ENCODE data around the gene ABCA13. TPM values are rescaled to one million over a fixed set of nuclear protein-coding genes. Genes with fewer than 3 reads are reported as not detected.

Gene ABCA13
- polyA plus RNA-seq, 5 donors: 0.64 to 2.2 (median 1.4) TPM

DNA sequence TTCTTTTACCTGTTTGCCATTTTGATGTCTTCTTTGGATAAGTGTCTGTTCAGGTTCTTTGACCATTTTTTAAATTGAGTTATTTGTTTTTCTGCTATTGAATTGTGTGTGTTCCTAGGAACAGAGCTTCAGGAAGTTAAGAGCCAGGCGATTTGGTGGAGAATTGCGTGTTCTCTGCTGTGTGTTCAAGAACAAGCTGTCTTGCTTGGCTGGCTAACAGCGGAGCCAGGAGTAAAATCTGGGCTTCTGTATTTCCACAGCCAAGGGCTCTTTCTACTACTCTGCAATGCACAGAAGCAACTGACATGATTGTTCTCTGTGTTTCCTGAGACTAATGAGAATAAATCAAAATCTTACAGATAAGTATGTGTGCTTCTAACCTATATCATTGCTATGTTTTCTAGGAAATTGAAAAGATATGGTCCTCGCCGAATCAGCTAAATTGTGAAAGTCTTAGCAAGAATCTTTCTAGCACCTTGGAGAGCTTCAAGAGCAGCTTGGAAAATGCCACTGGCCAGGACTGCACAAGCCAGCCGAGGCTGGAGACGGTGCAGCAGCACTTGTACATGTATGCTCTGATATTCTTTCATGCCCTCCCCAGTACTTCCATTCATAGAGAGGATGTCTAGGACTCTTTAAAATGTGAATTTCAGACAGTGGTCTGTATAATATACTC, 124.2 kb downstream of the ABCA13 start:
- DNase-seq: no peak

DNA sequence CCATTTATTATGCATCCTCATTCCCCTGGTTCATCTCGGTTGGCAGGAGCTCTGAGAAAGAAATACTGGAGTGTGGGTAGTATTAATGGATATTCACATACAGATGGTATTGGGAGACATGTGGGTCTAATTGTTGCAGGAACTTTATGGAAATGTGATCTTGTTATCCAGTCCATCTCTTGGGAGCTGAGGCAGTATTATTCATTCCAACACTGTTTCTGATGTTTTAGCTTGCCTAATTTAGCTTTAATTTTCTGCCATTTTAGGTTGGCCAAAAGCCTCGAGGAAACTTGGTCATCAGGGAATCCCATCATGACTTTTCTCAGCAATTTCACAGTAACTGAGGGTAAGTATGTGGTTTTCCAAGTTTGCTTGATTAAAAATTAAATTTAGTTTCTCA, 125.7 kb downstream of the ABCA13 start:
- no peak for DNase-seq

DNA sequence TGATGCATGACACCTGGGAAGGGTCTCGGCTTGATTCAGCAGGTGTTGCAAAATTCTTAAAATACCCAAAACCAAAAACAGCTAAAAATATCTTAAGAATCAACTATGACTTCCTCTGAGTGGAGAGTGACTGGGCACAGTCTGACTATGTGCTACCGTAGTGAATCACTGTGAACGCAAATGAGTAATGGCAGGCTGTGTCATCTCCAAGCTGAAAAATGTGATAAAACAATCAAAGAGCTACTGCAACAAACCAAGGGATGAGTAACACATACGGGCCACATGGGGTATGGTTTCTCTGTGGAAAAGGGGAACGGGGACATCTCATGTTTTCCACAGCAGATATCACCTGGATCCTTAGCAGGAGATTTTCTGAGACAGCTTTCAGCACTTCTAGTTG, 127.5 kb downstream of the ABCA13 start:
- DNase-seq: no peak

DNA sequence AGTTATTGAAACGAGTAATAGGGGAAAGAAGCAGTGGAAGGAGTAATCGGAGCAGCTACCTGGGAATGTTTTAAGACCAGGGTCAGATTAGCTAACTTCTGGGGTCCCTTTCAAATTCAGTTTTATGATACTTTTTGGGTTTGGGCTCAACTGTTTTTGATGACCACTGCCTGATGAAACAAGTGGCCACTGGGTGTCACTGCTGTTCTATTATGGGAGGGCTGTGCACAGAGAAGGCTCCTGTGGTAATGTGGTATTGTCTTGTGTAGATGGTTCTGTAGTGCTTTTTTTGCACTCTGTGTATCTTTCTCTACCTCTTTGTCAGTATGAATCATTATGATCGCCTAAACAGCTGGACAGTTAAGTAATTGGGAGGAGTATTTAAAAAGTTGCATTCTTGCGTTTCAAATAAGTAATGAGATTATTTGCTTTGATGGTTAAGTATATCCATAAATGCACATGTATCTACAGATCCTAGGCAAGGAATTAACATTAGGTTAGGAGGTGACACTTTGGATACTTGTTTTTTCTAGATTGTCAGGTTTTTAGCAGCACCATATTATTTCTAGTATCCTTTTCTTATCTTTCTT, 128.4 kb downstream of the ABCA13 start:
- DNase-seq: peak; percentile 27 to 55

DNA sequence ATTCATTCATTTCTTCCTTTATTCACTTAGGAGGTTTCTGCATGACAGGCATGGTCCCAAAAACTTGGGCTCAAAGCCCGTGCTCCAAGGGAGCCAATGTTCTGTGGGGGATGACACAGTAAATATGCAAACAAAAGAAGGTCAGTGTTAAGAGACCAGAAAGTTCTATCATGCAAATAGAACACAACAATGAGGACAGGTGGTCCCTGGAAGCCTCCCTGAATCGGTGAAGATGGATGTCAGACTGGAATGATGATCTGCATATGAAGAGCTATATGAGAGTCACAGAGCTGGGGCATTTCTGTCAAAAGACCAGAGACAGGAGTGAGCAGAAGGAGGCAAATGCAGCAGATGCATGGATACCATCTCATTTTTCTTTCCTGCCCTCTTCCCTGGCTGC, 129.0 kb downstream of the ABCA13 start:
- DNase-seq: no peak

DNA sequence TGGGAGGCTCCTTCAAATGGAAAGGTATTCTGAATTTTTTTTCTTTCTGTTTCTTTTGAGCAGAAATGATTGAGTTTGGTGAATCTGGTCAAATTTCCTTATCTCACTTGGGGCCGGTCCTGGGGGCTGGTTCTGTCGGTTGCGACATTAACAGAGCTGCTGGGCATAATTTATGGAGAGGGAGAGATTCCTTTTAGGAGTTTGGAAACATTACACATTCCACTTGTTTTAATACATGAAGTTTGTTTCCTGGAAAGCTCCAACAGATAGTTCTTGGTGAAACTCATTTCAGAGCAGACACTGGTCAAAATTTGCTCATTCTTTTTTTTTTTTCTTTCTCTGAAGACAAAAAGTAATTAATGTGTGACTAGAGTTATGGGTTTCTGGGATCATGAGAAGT, 129.9 kb downstream of the ABCA13 start:
- DNase-seq: no peak

DNA sequence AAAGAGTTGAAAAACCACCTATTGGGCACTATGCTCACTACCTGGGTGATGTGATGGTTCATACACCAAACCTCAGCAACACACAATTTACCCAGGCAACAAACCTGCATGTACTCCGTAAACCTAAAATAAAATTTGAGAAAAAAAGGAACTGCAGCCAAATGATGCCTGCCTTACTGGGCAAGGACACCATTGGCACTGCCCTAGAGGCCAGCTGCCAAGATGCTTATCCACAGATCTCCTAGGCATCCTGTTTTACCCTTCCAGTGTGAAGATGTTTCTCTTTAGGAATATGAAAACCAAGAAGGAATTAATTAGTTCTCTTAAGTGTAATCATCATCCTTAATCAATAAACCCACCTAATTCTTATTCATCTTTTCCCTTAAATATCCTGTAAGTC, 133.4 kb downstream of the ABCA13 start:
- no peak for DNase-seq

DNA sequence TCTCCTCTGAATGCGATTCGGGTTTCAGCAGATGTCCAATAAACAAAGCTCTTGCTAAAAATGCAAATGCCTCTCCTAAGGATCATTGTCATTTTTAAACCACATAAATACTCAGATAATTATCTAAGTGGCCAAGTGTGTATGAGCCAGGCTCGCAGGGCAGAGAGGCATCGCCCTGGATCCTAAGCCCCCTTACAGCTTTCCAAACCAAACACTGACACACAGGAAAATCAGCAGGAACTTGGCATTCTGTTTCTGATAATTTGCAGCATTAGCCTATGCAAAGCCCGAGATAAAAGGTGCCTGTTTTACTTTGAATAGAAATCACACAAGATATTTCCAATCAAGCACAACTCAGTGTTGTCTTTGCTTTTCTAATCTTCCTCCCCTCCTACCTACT, 134.4 kb downstream of the ABCA13 start:
- no peak for DNase-seq

DNA sequence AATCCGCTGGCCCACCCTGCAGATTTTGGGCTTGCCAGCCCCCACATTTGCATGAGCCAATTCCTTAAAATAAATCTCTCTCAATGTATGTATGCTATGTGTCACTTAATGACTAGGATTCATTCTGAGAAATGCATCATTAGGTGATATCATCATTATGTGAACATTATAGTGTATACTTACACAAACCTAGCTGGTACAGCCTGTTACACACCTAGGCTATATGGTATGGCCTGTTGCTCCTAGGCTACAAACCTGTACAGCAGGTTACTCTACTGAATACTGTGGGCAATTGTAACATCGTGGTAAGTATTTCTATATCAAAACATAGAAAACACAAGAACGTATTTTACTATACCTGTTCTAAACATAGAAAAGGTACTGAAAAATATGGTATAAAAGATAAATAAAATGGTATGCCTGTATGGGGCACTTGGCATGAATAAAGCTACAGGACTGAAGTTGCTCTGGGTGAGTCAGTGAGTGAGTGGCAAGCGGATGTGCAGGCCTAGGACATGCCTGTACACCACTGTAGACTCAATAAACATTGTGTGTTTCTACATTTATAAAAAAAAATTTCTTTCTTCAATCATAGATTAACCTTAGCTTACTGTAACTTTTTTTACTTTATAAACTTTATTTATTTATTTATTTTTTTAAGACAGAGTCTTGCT, 135.9 kb downstream of the ABCA13 start:
- DNase-seq: no peak

DNA sequence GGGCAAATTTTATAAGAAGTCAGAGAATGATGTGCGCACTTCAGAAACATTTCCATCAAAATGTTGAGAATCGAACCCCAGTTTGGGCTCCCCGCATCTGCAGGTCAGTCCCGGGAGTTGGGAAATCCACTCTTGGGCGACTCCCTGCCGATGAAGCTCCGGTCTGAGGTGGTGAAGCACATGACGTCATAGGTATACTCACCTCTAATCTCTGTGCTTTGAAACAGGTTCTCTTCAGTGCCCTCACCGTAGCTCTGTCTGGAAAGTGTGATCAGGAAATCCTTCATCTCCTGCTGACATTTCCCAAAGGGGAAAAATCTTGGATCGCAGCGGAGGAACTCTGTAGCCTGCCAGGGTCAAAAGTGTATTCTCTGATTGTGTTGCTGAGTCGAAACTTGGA, 138.5 kb downstream of the ABCA13 start:
- no peak for DNase-seq

DNA sequence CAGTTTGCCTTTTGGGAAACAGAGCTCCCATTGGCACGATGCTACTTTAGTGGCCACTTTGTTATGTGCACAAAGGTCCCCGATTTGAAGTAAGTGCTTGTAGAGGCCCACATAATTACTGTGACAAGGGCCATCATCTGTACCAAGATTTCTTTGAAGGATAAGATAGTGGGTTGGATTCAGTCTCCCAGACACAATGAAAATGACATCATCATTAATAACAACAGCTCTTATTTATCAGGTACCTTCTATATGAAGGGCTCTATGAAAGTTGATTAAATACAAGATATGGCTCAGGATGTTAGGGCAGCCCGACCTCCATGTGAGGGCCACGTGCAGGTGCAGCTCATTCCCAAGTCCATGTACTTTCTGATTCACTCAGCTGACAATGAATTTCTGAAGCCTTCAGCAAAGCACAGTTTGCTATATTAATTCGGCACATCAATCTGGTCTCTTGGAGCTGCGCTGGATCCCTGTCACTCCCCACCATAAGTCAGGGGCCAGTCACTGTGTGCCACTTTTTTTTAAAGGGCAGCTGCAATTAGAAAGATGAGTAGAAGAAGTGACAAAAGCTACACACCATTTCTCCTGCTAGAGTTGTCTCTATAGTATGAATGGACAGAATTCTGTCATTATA, 140.3 kb downstream of the ABCA13 start:
- DNase-seq: no peak

DNA sequence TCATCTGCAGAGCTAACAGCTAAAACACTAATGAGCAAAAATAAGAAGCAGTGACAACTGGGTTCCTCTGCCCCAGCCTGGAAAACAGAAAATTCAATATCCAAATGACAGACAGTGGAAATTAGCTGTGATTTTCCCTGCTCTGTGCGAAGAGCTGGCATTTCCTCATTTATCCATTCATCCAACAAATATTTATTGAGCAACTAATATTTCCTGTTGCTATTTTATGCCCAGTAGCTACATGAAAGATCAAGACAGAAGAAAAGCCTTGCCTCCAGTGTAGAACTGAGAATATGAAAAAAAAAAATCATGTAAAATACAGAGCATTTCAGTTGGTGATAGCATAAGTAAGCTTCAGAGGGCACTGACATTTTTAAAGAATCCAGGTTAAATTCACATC, 140.9 kb downstream of the ABCA13 start:
- no peak for DNase-seq

DNA sequence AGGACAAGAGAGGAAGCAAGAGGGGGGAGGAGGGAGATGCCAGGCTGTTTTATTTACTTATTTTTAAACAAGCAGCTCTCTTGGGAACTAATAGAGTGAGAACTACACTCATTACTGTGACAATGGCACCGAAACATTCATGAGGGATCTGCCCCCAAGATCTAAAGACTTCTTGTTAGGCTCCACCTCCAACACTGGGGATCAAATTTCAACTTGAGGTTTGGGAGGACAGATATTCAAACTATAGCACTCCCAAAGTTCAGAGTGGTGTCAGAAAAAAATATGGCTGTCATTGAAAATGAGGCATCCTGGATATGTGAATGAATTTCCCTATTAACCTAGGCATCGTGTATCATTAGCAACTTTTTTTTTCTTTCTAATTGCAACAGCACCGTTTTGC, 145.5 kb downstream of the ABCA13 start:
- DNase-seq: no peak

DNA sequence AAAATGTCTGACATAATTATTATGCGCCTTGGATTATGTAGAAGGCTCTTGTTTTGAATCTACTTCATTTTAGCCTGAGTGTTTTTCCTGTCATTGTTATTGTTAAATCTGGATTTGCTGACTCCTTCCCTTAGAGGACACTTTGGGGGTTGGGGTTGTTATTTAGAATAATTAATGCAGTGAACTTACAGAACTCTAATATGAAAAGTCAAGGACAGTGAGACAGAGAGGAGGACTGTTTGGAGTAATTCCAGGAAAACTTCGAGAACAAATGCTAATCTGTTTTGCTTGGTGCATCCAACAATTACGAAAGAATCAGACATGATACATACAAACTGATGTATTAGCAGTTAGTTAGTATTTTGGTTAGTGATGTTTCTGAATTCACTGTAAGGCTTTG, 146.1 kb downstream of the ABCA13 start:
- no peak for DNase-seq

DNA sequence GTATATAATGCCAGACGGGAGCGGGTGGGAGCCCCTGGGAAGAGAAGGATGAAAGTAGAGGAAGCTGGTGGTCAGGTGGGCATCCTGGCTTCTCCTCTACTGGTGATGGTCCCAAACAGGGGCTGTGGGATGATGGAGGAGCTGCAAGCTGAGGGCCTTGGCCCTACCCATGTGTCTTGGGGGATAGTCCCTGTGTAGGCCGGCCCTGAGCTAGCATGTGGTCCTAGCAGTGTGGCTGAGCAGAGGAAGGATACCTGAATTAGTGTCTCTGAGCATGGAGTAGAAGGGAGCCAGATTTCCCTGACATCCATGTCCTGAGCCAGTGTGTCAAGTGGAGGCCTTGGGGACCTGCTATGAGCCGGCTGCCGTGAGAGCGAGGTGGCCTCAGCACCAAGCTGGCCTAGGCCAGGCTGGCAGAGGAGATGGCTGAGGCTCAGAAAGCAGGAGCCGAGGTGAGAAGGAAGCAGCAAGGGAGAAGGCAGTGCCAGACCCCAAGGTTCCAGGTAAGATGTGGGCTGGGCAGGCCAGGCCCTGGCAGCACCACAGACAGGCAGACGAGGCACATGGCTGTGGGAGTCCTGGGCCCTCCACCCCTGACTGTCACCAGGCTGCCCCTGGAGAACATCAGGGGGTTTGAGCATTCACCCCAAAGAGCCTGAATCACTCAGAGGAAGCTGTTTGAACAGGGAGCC, 150.2 kb downstream of the ABCA13 start:
- no peak for DNase-seq

DNA sequence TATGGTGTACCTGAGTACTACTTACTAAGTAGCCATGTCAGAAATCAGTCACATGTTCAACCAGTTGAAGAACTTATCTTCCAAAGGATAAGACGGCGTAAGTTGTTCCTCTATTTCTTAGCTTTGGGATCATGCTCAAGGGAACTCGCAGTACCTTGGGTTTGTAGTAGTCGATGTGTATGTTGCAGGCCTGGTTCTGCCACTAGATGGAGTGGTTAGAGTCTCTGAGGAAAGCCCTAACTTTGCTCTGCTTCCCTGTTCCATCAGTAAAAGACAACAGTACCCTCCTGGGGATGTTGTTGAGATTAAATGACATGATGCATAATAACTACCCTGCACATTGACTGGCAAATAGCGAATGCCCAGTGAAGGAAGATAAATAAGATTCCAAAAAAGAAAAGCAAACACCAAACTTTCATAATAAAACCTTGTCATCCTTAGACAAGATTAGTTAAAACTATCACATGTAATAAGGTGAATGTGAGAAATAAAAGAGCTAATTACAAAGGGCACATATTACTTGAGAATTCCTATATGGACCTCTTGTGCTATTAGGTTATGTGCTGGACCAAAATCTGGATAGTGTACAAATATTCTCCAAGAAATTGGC, 165.9 kb downstream of the ABCA13 start:
- DNase-seq: no peak

DNA sequence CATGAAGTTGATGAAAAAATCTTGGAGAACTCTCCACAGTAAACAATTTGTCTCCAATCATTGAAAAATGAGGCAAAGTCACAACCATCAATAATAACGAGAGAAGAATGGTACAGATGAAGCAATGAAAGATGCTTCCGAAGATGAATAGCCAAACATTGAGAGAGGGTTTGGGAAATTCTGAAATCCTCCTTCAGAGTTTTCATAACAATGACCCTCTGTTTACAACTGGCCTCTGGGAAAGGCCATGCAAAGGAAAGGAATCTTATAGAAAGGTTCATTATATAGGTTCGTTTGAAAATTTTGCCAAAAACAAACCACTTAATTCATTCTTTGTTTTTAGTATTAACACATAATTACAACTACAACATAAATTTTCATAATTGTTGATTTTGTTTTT, 166.5 kb downstream of the ABCA13 start:
- no peak for DNase-seq

DNA sequence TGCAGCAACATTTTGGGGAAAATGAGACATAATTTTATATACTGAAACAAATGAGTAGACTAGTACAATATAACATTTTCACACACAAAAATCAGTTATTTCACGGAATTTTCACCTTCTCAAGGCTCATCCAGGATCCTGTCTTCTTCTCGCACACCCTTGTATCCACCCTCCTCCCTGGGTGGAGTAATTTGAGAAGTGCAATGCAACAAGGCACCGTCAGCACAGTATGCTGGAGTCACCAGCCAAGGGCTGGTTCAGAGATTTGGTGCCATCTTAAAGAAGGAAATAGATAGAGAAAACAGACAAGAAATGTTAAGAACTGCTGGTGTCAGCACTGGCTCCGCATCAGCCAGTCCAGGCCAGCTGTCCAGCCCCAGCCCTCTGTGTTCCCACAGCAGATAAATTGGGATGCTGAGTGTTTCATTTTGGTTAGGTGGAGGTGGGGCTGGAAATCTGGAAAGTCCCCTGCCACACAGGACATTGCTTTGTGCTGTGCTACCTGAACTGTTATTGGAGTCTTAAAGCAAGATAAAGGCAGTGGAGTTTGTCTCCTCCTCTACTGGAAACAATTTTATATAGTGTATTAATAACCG, 176.1 kb downstream of the ABCA13 start:
- DNase-seq: no peak

DNA sequence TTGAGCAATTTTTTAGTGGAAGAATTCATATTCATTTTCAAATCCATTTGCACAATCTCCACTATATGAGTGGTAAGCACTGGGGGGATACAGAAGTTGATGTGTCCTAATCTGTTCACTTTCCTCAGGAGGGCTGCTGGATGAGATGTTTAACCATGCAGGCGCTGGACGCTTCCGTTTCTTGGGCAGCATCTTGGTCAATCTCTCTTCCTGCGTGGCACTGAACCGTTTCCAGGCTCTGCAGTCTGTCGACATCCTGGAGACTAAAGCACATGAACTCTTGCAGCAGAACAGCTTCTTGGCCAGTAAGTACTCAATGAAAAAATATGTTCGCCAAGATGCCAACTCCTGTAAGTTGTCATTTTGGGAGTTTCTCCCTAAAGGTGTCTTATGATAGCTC, 179.3 kb downstream of the ABCA13 start:
- no peak for DNase-seq

DNA sequence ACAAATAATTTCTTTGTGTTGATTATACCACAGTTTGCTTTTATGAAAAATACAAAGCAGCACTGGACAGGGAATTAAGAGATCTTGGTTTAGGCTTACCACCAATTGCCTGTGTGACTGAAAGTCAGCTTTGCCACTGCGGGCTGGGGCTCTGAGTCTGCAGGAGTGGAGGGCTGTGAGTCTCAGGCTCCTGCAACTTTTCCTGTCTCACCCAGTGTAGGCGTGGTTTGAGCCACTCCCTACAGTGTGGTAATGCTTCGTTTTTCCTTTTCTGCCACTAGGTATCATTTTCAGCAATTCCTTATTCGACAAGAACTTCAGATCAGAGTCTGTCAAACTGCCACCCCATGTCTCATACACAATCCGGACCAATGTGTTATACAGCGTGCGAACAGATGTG, 180.6 kb downstream of the ABCA13 start:
- no peak for DNase-seq

DNA sequence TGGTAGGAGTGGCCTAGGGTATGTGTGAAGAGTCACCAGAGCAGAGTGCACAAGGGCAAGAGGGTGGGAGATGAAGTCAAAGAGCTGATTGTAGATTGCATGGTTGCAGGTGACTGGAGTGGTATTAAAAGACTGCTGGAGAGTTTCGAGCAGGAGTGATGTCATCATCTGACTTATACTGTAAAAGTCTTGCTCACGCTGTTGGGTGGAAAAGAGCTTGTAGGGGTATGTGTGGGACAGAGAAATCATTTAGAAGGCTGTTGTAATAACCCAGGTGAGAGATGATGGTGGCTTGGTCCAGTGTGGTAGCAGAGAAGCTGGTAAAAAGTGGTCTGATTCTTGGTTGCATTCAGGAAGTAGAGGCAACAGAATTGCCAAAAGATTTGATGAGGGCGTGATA, 184.1 kb downstream of the ABCA13 start:
- no peak for DNase-seq

DNA sequence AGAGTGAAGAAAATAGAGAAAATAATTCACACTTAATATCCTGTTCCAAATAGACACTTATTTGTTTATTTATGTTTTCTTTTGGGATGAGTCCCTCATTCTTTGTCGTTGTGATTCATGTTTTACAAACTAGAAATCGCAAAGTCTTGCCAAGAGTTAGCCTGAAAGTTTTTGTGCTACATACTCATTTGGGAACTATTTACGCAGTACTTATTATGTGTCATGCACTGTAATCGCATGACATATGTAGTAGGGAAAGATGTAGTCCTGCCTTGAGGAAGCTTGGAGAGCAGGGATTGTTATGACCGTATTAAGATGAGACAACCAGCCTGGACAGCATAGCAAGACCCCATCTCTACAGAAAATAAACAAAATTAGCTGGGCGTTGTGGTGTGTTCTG, 189.3 kb downstream of the ABCA13 start:
- no peak for DNase-seq

Data from right lung (tissue), 5 donors.